Middle frontal gyrus (tissue), 1 donor: ENCODE results near the gene USP15.

Experiments
- DNase-seq: peaks from one replicate; pipeline ENCODE4 v3.0.0-alpha.2; 2015; ENCODE audit warnings: low spot score; ENCODE audit errors: extremely low spot score

USP15 gene

DNA sequence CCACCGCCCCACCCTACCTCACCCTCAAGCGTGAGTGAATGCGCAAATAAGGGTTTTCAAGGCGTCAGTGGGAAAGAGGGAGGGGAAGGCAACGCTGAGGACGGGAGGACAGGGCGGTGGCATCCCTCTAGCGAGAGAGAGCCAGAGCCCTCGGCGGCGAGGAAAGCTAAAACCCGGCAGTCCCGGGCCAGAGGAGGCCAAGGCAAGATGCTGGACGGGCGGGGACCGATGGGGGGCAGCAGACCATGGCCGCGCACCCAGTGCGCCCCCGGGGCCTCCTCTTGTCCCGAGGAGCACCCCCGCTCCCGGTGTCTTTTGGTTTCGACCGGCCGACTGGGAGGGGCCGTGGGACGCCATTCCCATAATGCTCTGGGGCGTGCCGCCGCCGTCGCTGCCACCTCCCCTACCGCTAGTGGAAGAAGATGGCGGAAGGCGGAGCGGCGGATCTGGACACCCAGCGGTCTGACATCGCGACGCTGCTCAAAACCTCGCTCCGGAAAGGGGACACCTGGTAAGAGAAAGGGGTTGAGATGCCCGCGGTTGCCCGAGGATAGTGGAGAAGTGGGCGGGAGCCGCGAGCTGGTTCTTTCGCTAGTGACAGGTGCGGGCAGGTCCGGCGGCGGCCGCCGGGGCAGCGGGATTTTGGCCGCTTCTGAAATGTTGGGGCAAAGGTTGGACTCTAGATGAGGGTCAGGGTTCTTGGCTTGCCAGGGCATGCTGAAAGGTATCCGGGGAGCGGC is at the start of gene USP15:
Gene USP15, plus strand, starts transcription at position 412 of the 740 bp plus-strand sequence. Its CDS starts 11 bp downstream, at position 423.
- DNase-seq: peak; percentile 90

DNA sequence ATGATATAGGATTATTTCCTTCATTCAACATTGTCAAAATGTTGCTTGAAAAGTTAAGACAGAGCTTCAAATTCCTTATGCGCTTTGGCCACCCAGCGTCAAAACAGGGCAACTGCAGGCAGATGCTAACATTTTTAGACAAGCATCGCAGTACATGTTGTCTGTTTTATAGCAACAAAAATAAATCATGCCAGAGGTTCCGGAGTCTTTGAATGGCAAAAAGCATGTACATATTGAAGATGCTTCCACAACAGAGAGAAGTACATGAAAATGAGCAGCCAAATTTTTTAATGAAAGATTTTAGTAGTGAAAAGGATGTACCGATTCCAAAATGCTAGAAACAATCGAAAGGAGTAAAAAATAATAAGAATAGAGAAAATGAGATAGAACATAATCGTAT is 49.8 kb upstream of the USP15 start:
- DNase-seq: no peak

DNA sequence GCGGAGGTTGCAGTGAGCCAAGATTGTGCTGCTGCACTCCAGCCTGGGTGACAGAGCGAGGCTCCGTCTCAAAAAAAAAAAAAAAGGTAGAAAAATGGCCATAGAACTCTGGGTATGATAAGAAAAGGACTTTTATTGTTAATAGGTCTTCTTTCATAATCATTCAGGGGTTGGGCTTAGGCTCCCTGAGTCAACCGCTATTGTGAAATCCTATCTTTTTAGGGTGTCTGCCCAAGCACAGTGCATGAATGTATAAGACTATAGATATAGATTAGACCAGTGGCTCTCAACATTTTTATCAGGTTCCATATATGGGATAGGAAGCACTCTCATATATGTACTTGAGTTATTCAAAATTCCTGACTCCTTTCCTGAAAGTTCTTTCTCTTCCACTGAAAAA is 48.7 kb upstream of the USP15 start:
- DNase-seq: no peak

- no peak for DNase-seq
Observed at GRCh38 chr12:62214846-62215245, 45.4 kb upstream of the USP15 start.

DNA sequence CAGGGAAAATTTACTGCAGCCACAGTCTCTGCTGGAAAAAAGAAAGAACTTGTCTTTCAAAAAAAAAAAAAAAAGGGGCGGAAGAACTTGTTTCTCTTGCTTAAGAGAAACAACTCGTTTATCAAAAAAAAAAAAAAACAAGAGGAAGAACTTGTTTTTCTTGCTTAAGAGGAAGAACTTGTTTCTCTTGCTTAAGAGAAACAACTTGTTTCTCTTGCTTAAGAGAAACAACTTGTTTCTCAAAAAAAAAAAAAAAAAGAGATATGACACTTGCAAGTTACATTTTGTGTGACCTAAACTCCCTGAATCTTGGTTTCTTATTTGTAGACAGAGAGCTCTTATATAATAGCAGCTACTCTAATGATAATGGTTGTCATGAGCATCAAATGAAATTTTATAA is 44.7 kb upstream of the USP15 start:
- no peak for DNase-seq

- DNase-seq: no peak
Observed at GRCh38 chr12:62217466-62218194, 42.6 kb upstream of the USP15 start.

- no peak for DNase-seq
Observed at GRCh38 chr12:62221107-62221506, 39.1 kb upstream of the USP15 start.

DNA sequence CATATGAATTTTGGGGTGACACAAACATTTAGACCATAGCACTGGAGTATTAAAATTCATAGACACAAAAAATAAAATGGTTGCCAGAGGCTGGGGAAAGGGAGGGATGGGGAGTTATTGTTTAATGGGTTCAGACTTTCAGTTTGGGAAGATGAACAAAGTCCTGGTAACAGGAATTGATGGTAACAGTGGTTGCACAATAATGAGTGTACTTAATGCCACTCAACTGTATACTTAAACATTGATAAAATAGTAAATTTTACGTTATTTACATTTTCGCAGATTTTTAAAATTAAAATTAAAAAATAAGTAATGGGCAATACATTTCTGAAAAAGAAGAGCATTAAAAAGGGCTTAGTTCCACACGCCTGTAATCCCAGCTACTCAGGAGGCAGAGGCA is 35.6 kb upstream of the USP15 start:
- DNase-seq: no peak

DNA sequence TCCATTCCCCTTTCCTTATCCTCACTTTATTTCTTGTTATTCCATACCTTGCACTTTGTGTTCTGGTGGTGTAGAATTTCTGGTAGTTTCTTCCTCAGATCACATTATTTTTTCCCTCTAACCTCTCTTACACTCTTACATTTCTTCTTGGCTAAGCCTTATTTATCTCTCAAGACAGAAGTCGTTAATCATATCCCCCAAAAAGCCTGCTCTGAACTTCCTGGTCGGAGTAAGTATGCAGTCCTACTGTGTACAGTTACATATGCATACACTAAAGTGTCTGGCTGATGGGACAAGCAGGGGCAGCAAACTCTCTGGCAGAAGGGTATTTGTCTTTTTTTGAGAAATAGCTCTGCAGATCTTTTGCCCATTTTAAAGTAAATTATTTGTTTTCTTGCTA is 33.1 kb upstream of the USP15 start:
- no peak for DNase-seq

DNA sequence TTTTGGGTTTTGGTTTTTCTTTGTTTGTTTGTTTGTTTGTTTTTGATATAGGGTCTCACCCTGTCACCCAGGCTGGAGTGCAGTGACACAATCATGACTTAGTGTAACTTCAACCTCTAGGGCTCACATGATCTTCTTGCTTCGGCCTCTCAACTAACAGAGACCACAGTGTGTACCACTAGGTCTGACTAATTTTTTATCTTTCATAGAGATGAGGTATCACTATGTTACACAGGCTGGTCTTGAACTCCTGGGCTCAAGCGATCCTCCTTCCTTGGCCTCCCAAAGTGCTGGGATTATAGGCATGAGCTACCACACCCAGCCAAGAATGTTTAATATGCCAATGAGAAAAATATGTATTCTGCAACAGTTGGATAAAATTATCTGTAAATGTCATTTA is 29.6 kb upstream of the USP15 start:
- DNase-seq: no peak

- no peak for DNase-seq
Observed at GRCh38 chr12:62232143-62232729, 28.0 kb upstream of the USP15 start.

DNA sequence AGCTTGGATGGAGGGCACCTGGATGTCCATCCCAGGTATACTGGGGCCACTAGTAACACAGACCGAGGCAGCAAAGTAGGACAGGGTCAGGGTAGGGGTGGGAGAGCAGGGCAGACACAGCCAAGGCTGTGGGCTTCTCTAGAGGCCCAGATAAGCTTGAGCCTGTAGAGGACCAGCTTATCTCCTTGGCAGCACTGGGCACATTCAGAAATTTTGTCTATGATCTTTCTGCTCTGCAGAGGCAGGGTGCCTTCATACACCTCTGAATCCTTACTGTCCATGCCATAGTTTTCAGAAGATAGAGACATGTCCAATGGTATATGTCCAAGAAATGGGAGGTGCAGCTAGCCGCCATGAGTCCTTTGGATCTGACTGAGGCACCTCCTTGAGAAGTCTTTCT is 26.4 kb upstream of the USP15 start:
- DNase-seq: no peak

GRCh38 chr12:62239571-62239970 is 20.6 kb upstream of the USP15 start:
- no peak for DNase-seq

GRCh38 chr12:62247281-62248045 is 12.7 kb upstream of the USP15 start:
- DNase-seq: no peak

DNA sequence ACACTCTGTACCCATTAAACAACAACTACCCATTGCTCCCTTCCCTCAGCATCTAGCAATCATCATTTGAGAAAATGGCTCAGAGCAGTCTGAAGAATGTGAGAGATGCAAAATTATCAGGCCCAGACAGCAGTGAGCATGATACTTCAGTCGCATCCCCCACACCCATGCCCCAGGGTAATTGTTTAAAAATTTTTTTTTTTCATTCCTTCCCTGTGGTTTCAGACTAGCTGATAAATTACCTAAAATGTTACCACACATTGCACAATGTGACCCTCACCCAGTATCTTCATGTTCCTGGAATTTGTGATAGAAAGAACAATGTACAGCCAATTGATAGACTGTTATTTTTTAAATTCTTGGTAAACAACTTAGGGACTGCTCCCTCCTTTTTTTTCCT is 11.3 kb upstream of the USP15 start:
- DNase-seq: no peak

GRCh38 chr12:62249419-62249818 is 10.8 kb upstream of the USP15 start:
- no peak for DNase-seq

DNA sequence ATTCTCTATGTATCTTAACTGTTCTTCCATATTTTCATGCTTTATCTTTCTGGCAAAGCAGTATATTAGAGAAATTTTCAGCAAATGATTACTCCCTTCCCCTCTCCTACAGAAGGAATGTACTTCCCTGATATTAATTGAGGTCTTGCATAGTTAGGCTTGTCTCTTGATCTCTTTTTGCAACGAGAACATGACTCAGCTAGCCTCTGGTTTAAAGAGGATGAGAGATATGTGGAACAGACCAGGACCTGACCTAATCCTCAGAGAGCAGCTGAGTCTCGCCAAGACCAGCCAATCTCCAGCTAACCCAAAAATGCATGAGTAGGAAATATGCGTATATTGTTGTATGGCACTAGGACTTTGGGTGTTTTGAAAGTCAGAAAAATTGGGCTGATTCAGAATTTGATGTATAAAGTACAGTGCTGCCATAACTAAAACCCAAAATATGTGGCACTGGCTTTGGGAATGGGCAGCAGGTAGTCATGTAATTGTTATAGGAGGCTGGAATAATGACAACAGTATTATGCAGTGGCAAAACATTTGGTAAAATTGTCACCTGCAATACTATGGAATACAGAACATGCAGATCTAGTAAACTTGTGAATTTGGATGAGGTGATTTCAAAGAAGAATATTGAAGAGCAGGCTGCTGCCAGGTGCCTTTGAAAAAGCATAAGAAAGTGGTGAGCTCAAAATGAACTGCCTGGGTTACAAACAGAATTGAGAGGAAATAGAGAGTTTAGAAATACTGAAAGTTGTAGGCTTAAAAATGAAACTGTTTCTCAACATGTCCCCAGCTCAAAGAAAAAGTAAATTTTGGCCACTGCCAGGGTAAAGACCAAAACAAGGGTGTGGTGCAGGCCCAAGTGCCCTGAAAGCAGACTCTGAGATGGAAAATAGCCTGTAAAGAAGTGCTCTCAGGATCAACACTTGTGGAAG is 9.3 kb upstream of the USP15 start:
- DNase-seq: no peak

DNA sequence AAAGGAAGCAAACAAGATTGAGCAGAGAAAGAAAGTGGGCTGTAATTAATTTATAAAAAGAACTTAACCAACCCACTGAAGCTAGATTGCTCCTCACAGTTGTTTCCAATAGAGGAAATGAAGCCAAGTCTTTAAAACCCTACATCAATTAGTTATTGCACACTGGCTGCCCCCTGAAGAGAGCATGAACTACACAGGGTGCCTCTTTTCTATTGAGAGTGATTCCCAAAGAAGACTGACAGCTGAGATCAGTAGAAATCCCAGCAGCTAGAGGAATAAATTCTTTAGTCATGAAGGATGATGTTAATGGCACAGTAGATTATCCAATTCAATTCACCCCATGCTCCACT is 8.6 kb upstream of the USP15 start:
- no peak for DNase-seq

- no peak for DNase-seq
Observed at GRCh38 chr12:62252576-62252975, 7.6 kb upstream of the USP15 start.

DNA sequence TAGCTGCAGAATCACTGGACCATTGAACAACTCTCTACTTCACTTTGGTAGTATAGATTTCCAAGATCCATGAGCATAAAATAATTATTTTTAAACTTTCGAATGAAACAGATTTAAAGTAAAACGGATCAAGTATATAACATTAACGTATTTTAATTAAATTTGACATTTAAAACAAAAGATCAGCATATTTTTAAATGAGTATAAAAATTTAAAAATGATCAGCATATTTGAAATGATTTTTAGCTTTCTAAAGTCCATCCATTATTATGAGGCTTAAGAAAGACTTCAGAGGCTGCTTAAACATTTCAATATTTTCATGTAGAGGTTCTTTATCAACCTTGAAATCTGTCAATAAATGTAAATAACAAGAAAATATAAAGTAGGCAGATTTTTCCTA is 5.2 kb upstream of the USP15 start:
- no peak for DNase-seq
